K562 (cell line): ENCODE measurements around the gene FBXO28. TPM values are rescaled to one million over a fixed set of nuclear protein-coding genes. Genes with fewer than 3 reads are reported as not detected.

Experiments used
- ATF7 ChIP-seq: fragments of 450-650 bp; IDR thresholded peaks from 2 replicates; pipeline ENCODE4 v1.7.1; 2014; ENCODE audit warnings: mild to moderate bottlenecking, moderate library complexity
- BHLHE40 ChIP-seq: IDR thresholded peaks from 2 replicates; pipeline ENCODE4 v1.6.1; 2011; ENCODE audit warnings: low read length, improper control_type of control experiment
- CHD1 ChIP-seq: fragments of 200-600 bp; sonication (generic); IDR thresholded peaks from one replicate; pipeline ENCODE4 v1.6.1; 2012; ENCODE audit warnings: mild to moderate bottlenecking, moderate library complexity, low read length, inconsistent platforms
- CREM ChIP-seq: IDR thresholded peaks from 2 replicates; pipeline ENCODE4 v1.6.1; 2014; ENCODE audit warnings: antibody characterized with exemption, low read depth
- EP400 ChIP-seq: fragments of 450-650 bp; IDR thresholded peaks from 2 replicates; pipeline ENCODE4 v1.6.1; 2017; ENCODE audit warnings: antibody characterized with exemption, mild to moderate bottlenecking, moderate library complexity
- FOXO4 ChIP-seq: fragments of 450-650 bp; formaldehyde crosslinking; IDR thresholded peaks from 2 replicates; pipeline ENCODE4 v1.4.0; 2020; ENCODE audit warnings: mild to moderate bottlenecking, moderate library complexity
- GATA2 ChIP-seq: sonication (generic); formaldehyde crosslinking; IDR thresholded peaks from 2 replicates; pipeline ENCODE4 v1.4.0; 2020; ENCODE audit warnings: mild to moderate bottlenecking, missing genetic modification reagents
- JUND ChIP-seq, 2 experiments: IDR thresholded peaks; 2 replicates in 1 of 2; 3 replicates in 1 of 2; pipeline ENCODE4 v1.6.1; 2011; ENCODE audit warnings: borderline replicate concordance in 2 of 2, low read depth in 2 of 2, low read length in 2 of 2, improper control_type of control experiment in 1 of 2, missing biosample characterization in 1 of 2, missing genetic modification characterization in 1 of 2, missing genetic modification reagents in 1 of 2
- MAFF ChIP-seq: IDR thresholded peaks from 2 replicates; pipeline ENCODE4 v1.6.1; 2012; ENCODE audit warnings: low read length, improper control_type of control experiment
- MEIS2 ChIP-seq: fragments of 450-650 bp; IDR thresholded peaks from 2 replicates; pipeline ENCODE4 v1.6.1; 2014; ENCODE audit warnings: mild to moderate bottlenecking; ENCODE audit not compliant: partially characterized antibody
- NCOA1 ChIP-seq: fragments of 450-650 bp; IDR thresholded peaks from 2 replicates; pipeline ENCODE4 v1.6.1; 2016; ENCODE audit warnings: low read depth
- PHB2 ChIP-seq: fragments of 450-650 bp; IDR thresholded peaks from 2 replicates; pipeline ENCODE4 v1.6.1; 2017; ENCODE audit warnings: low read depth
- POLR2AphosphoS5 ChIP-seq: IDR thresholded peaks from 2 replicates; pipeline ENCODE4 v1.6.1; 2011; ENCODE audit warnings: mild to moderate bottlenecking, low read depth, low read length, moderate library complexity; ENCODE audit not compliant: control insufficient read depth, insufficient read depth
- PRDM10 ChIP-seq: fragments of 450-650 bp; IDR thresholded peaks from 2 replicates; pipeline ENCODE4 v1.6.1; 2018; ENCODE audit not compliant: partially characterized antibody
- RNF2 ChIP-seq: sonication (generic); IDR thresholded peaks from 2 replicates; pipeline ENCODE4 v1.6.1; 2016
- STAT5A ChIP-seq: IDR thresholded peaks from 2 replicates; pipeline ENCODE4 v1.6.1; 2012; ENCODE audit warnings: low read length, inconsistent platforms, borderline replicate concordance
- TFAP4 ChIP-seq: sonication (generic); formaldehyde crosslinking; IDR thresholded peaks from 2 replicates; pipeline ENCODE4 v1.8.0; 2022; ENCODE audit warnings: missing genetic modification reagents, mild to moderate bottlenecking, moderate library complexity, borderline replicate concordance
- ZFX ChIP-seq: sonication (generic); formaldehyde crosslinking; IDR thresholded peaks from 2 replicates; pipeline ENCODE4 v1.8.0; 2022; ENCODE audit warnings: mild to moderate bottlenecking, missing genetic modification reagents, moderate library complexity
- ZNF121 ChIP-seq: sonication (generic); formaldehyde crosslinking; conservative IDR thresholded peaks from 2 replicates; pipeline ENCODE4 v1.8.0; 2022; ENCODE audit warnings: missing genetic modification reagents
- ZNF316 ChIP-seq: fragments of 450-650 bp; IDR thresholded peaks from 2 replicates; pipeline ENCODE4 v1.6.1; 2016
- ZNF586 ChIP-seq: fragments of 450-650 bp; formaldehyde crosslinking; conservative IDR thresholded peaks from 2 replicates; pipeline ENCODE4 v1.4.0; 2020; ENCODE audit warnings: mild to moderate bottlenecking, moderate library complexity
- polyA plus RNA-seq, 8 experiments: library from polyadenylated mRNA; depleted of rRNA in 4 of 8; stranded (reverse) in 5 of 8; unstranded in 3 of 8; fragments of >200 nt; fragmentation: Nextera tagmentation in 2 of 8; fragmentation: Illumina TruSeq in 1 of 8; extraction: Ambion mirVana in 2 of 8; extraction: Trizol in 1 of 8; gene quantifications; 2 replicates each; pipeline versions ENCODE4 v1.2.1 to v1.2.3, GENCODE V29; 2011 to 2014; ENCODE audit warnings: inconsistent platforms in 1 of 8, missing spikeins in 1 of 8
- total RNA-seq, 7 experiments: library from RNA; depleted of rRNA in 6 of 7; stranded (reverse); fragments of >200 nt in 6 of 7; fragmentation: Illumina TruSeq in 2 of 7; extraction: Trizol in 2 of 7; gene quantifications; 2 replicates each; pipeline versions ENCODE4 v1.2.1 to v1.2.3, GENCODE V29; 2011 to 2021; ENCODE audit warnings: low replicate concordance in 1 of 7

The FBXO28 gene
- total and polyA plus RNA-seq, 9 of the 15 experiments (the other 6 are each of a cell fraction or from before 2014, with no cell fraction given): 4.1 to 34.8 (median 25.3) TPM

- TF ChIP-seq POLR2AphosphoS5: peak; percentile 54; the same call in 1 of the 2 replicates
- peak; percentile 87 for TF ChIP-seq JUND (IDR thresholded peaks at IDR 0.05; ENCODE audit: borderline replicate concordance, low read depth, low read length)
- peak; percentile 91; the same call in 2 of the 3 replicates for TF ChIP-seq JUND (tag; IDR thresholded peaks at IDR 0.05; ENCODE audit: borderline replicate concordance, low read depth, low read length)
- TF ChIP-seq TFAP4 (CRISPR knock-in tag): no peak
- TF ChIP-seq ZNF121: no peak
- no peak for TF ChIP-seq ZNF586
- peak; percentile 67; the same call in 1 of the 2 replicates for TF ChIP-seq ATF7
- TF ChIP-seq PRDM10: peak; percentile 76
- peak; percentile 45 for TF ChIP-seq ZFX (CRISPR knock-in tag)
- 0 out of 2 replicates have a peak, but pooled peaks have one; percentile 50 for TF ChIP-seq RNF2
- TF ChIP-seq NCOA1: peak; percentile 56; the same call in 1 of the 2 replicates
- TF ChIP-seq PHB2: no peak
- no peak for TF ChIP-seq FOXO4 (CRISPR knock-in tag)
- peak; percentile 49; the same call in 1 of the 2 replicates for TF ChIP-seq STAT5A
- TF ChIP-seq BHLHE40: peak; percentile 26; the same call in 1 of the 2 replicates
- peak; percentile 89 for TF ChIP-seq MEIS2
- TF ChIP-seq MAFF: peak; percentile 19; the same call in 1 of the 2 replicates
- TF ChIP-seq GATA2 (CRISPR knock-in tag): peak; percentile 86
- TF ChIP-seq EP400: peak; percentile 32; the same call in 1 of the 2 replicates
- TF ChIP-seq CHD1: peak; percentile 47
- TF ChIP-seq ZNF316: peak; percentile 39; the same call in 1 of the 2 replicates
- TF ChIP-seq CREM: peak; percentile 50
Observed at GRCh38 chr1:224080115-224080774, 33.7 kb upstream of the FBXO28 start (continued).
